HCT116 (cell line): ENCODE measurements around the gene MIS18BP1. TPM values are rescaled to one million over a fixed set of nuclear protein-coding genes. Genes with fewer than 3 reads are reported as not detected.

ENCODE experiments used
- ATAC-seq: fragments of 200-7000 bp; cut with Tn5 transposase; 2 replicates; pipeline ENCODE4 v1.9.1; 2020; ENCODE audit warnings: mild to moderate bottlenecking, moderate library complexity
- BruUV-seq: library from RNA; stranded (reverse); fragments of 400-500 nt; replicated peaks from 2 replicates; lab custom pipeline; 2021; lab: Mats Ljungman, UMichigan
- CTCF ChIA-PET: fragments of 300-600 bp; sonication (Branson Sonifier 250); formaldehyde crosslinking; loops from one replicate; lab custom pipeline; 2021; ENCODE audit warnings: antibody characterized with exemption; lab: Charles Lee
- POLR2A ChIA-PET: fragments of 300-600, 350-600 bp; sonication (Branson Sonifier 250); formaldehyde crosslinking; loops from one replicate; lab custom pipeline; 2021; ENCODE audit warnings: antibody characterized with exemption; lab: Charles Lee
- RAD21 ChIA-PET, 2 experiments: fragments of 300-600 bp; sonication (Branson Sonifier 250); formaldehyde crosslinking; loops; one replicate each; lab custom pipeline; 2023; ENCODE audit warnings: low total read pairs in 2 of 2; ENCODE audit not compliant: uncharacterized antibody in 2 of 2, unreplicated experiment in 2 of 2, low non-redundant PET in 1 of 2; lab: Charles Lee
- DNase-seq: peaks from one replicate; pipeline ENCODE4 v3.0.0-alpha.2; 2010; ENCODE audit warnings: low read depth, low spot score
- H2AFZ ChIP-seq: fragments of 200-600 bp; shearing (Covaris generic), sonication (generic); 2 replicates; pipeline ENCODE4 v1.6.1; 2017; ENCODE audit warnings: low read depth, mixed run types, mixed read lengths, antibody characterized with exemption, low read length; ENCODE audit not compliant: poor library complexity, severe bottlenecking
- H3K27ac ChIP-seq: 2 replicates; pipeline ENCODE4 v1.5.1; 2012; ENCODE audit warnings: low read depth, low read length
- H3K27me3 ChIP-seq: fragments of 200-600 bp; sonication (generic); 2 replicates; pipeline ENCODE4 v1.6.1; 2016; ENCODE audit warnings: mixed run types, low read length, mixed read lengths; ENCODE audit not compliant: insufficient read depth
- H3K36me3 ChIP-seq, 2 experiments: fragments of 200-500 bp in 1 of 2; fragments of 200-600 bp in 1 of 2; sonication (Bioruptor generic) in 1 of 2; sonication (generic) in 1 of 2; 2 replicates each; pipeline versions ENCODE4 v1.5.1 to v1.6.1; 2014 to 2016; ENCODE audit warnings: low read length in 2 of 2, inconsistent platforms in 1 of 2, mixed read lengths in 1 of 2, mixed run types in 1 of 2; ENCODE audit not compliant: insufficient read depth in 2 of 2, control insufficient read depth in 1 of 2
- H3K4me1 ChIP-seq, 2 experiments: fragments of 200-600 bp in 1 of 2; sonication (generic) in 1 of 2; 2 replicates each; pipeline versions ENCODE4 v1.5.1 to v1.6.1; 2012 to 2017; ENCODE audit warnings: low read length in 2 of 2, inconsistent platforms in 1 of 2, mild to moderate bottlenecking in 1 of 2, mixed read lengths in 1 of 2, mixed run types in 1 of 2, moderate library complexity in 1 of 2; ENCODE audit not compliant: insufficient read depth in 2 of 2, control insufficient read depth in 1 of 2
- H3K4me2 ChIP-seq: fragments of 200-600 bp; sonication (generic); 2 replicates; pipeline ENCODE4 v1.6.1; 2017; ENCODE audit warnings: mixed run types, low read length, mixed read lengths
- H3K4me3 ChIP-seq, 2 experiments: fragments of 200-600 bp in 1 of 2; sonication (generic) in 1 of 2; replicated peaks in 1 of 2; 2 replicates each; pipeline ENCODE4 v1.5.1; 2011 to 2016; ENCODE audit warnings: low read length in 2 of 2, control low read depth in 1 of 2, low read depth in 1 of 2, mild to moderate bottlenecking in 1 of 2, mixed read lengths in 1 of 2, mixed run types in 1 of 2
- H3K79me2 ChIP-seq: fragments of 200-600 bp; sonication (generic); 2 replicates; pipeline ENCODE4 v1.6.1; 2017; ENCODE audit warnings: mild to moderate bottlenecking, mixed run types, low read length, moderate library complexity, mixed read lengths; ENCODE audit not compliant: insufficient read depth
- H3K9ac ChIP-seq: fragments of 200-600 bp; sonication (generic); 2 replicates; pipeline ENCODE4 v1.6.1; 2016; ENCODE audit warnings: low read length, mixed read lengths
- H3K9me2 ChIP-seq: fragments of 200-600 bp; sonication (generic), shearing (Covaris generic); 2 replicates; pipeline ENCODE4 v1.6.1; 2017; ENCODE audit warnings: mixed run types, mild to moderate bottlenecking, moderate library complexity; ENCODE audit not compliant: insufficient read depth
- H3K9me3 ChIP-seq, 2 experiments: fragments of 200-500 bp in 1 of 2; fragments of 200-600 bp in 1 of 2; sonication (Bioruptor generic) in 1 of 2; sonication (generic) in 1 of 2; 2 replicates each; pipeline ENCODE4 v1.6.1; 2014 to 2017; ENCODE audit warnings: low read length in 2 of 2, mixed read lengths in 2 of 2, inconsistent platforms in 1 of 2, low read depth in 1 of 2, mild to moderate bottlenecking in 1 of 2, mixed run types in 1 of 2, moderate library complexity in 1 of 2; ENCODE audit not compliant: control insufficient read depth in 1 of 2, insufficient read depth in 1 of 2
- H4K20me1 ChIP-seq: fragments of 200-600 bp; sonication (generic), shearing (Covaris generic); 2 replicates; pipeline ENCODE4 v1.6.1; 2017; ENCODE audit warnings: mixed run types, mild to moderate bottlenecking, moderate library complexity; ENCODE audit not compliant: insufficient read depth
- CEBPB ChIP-seq: IDR thresholded peaks from 2 replicates; pipeline ENCODE4 v1.6.1; 2012; ENCODE audit warnings: low read depth
- EZH2 ChIP-seq: fragments of 200-600 bp; sonication (generic); IDR thresholded peaks from 2 replicates; pipeline ENCODE4 v1.6.1; 2017; ENCODE audit warnings: antibody characterized with exemption, mixed run types
- FOSL1 ChIP-seq: IDR thresholded peaks from 2 replicates; pipeline ENCODE4 v1.6.1; 2012; ENCODE audit warnings: low read depth
- JUND ChIP-seq: IDR thresholded peaks from 2 replicates; pipeline ENCODE4 v1.6.1; 2012
- SIN3A ChIP-seq: IDR thresholded peaks from 2 replicates; pipeline ENCODE4 v1.6.1; 2012; ENCODE audit warnings: low read depth
- SRF ChIP-seq: IDR thresholded peaks from 2 replicates; pipeline ENCODE4 v1.6.1; 2012; ENCODE audit warnings: low read depth
- YY1 ChIP-seq: IDR thresholded peaks from 2 replicates; pipeline ENCODE4 v1.6.1; 2011; ENCODE audit warnings: low read length, low read depth, moderate library complexity, mild to moderate bottlenecking; ENCODE audit not compliant: insufficient replicate concordance; ENCODE audit errors: extremely low read depth
- ZNF274 ChIP-seq: fragments of 200-500 bp; sonication (Bioruptor generic); IDR thresholded peaks from 2 replicates; pipeline ENCODE4 v1.6.1; 2014; ENCODE audit warnings: mild to moderate bottlenecking, low read depth, low read length, inconsistent platforms
- intact Hi-C: fragments of 100-400 bp; cut with micrococcal nuclease; formaldehyde crosslinking; loops from 2 replicates; pipeline ENCODE4 v1.10.0; 2022
- total RNA-seq: library from RNA; stranded (reverse); gene quantifications from one replicate; pipeline ENCODE4 v1.2.1, GENCODE V29; 2021; ENCODE audit not compliant: unreplicated experiment
- TF ChIP-seq, protein P1 (sequence below), 3 experiments: fragments of 200-600 bp in 1 of 3; sonication (generic) in 1 of 3; IDR thresholded peaks in 2 of 3; conservative IDR thresholded peaks in 1 of 3; 2 replicates each; pipeline ENCODE4 v1.5.1; 2012 to 2017; ENCODE audit warnings: low read depth in 2 of 3, low read length in 2 of 3, antibody characterized with exemption in 1 of 3, borderline replicate concordance in 1 of 3, control low read depth in 1 of 3, mild to moderate bottlenecking in 1 of 3, mixed read lengths in 1 of 3, mixed run types in 1 of 3, moderate library complexity in 1 of 3; ENCODE audit not compliant: insufficient read depth in 1 of 3
- TF ChIP-seq, protein P2 (sequence below): IDR thresholded peaks from 2 replicates; pipeline ENCODE4 v1.6.1; 2012

MIS18BP1 gene
- total RNA-seq, 1 experiment from 2014 or later: 37.9 TPM

- Histone ChIP-seq H3K9ac (no peak overlapping the region), H3K4me3 (no peak overlapping the region), H3K27me3 (no peaks in the 10 kb centered on the region), H3K36me3 (peaks cover 4 to 16% of the 10 kb centered on the region in 2 experiments; a peak in 3 of 4 replicates), H3K9me3 (no peaks in the 10 kb centered on the region), H3K79me2 (no peaks in the 10 kb centered on the region; the same call in none of the 2 replicates), H2AFZ (no peak overlapping the region), H3K4me2 (no peak overlapping the region), H3K4me1 (peaks cover 4 to 5% of the 10 kb centered on the region in 2 experiments; a peak in 3 of 4 replicates), H3K27ac (no peak overlapping the region), H3K9me2 (no peaks in the 10 kb centered on the region), H4K20me1 (peaks cover 6% of the 10 kb centered on the region)
- no TSS peak for BruUV-seq
- ATAC-seq: no peak
- ChIA-PET CTCF (interaction anchor here (0.6 kb wide), 1 partner anchor 23 kb away, joined by 3 read pairs; no protein-coding TSS in a partner anchor), RAD21 (no interaction called here), POLR2A (interaction anchor here (0.6 kb wide), 1 partner anchor 98 kb away, joined by 4 read pairs; no protein-coding TSS in a partner anchor)
- no peak for TF ChIP-seq EZH2
- no peak for TF ChIP-seq FOSL1
- TF ChIP-seq, protein P1, sequence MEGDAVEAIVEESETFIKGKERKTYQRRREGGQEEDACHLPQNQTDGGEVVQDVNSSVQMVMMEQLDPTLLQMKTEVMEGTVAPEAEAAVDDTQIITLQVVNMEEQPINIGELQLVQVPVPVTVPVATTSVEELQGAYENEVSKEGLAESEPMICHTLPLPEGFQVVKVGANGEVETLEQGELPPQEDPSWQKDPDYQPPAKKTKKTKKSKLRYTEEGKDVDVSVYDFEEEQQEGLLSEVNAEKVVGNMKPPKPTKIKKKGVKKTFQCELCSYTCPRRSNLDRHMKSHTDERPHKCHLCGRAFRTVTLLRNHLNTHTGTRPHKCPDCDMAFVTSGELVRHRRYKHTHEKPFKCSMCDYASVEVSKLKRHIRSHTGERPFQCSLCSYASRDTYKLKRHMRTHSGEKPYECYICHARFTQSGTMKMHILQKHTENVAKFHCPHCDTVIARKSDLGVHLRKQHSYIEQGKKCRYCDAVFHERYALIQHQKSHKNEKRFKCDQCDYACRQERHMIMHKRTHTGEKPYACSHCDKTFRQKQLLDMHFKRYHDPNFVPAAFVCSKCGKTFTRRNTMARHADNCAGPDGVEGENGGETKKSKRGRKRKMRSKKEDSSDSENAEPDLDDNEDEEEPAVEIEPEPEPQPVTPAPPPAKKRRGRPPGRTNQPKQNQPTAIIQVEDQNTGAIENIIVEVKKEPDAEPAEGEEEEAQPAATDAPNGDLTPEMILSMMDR (IDR thresholded peaks at IDR 0.05 in 2 of 3, conservative IDR thresholded peaks at IDR 0.05 in 1 of 3; ENCODE audit: borderline replicate concordance in 1 of 3, insufficient read depth in 1 of 3, low read depth in 2 of 3, low read length in 2 of 3): no peak
- TF ChIP-seq, protein P2, sequence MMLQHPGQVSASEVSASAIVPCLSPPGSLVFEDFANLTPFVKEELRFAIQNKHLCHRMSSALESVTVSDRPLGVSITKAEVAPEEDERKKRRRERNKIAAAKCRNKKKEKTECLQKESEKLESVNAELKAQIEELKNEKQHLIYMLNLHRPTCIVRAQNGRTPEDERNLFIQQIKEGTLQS: no peak
- no peak for TF ChIP-seq JUND
- TF ChIP-seq SRF: no peak
- no peak for TF ChIP-seq YY1
- TF ChIP-seq CEBPB: no peak
- no peak for TF ChIP-seq ZNF274
- TF ChIP-seq SIN3A: no peak
- DNase-seq: no peak
- intact Hi-C loops: no loop called here
These were observed 10.3 kb downstream of the MIS18BP1 start for GRCh38 chr14:45242706-45243105.
